Stimulated activated CD4-positive, alpha-beta T cell treated with anti-CD3 and anti-CD28 coated beads, Interleukin-1b, Interleukin-23, amount 100 ng/mL, for 4 hours (primary cell): ENCODE measurements around the gene IFT52.
A peak's percentile ranks its signal among the peaks of the same experiment; 100 is the strongest.

Experiments
- DNase-seq, 2 donors: peaks; one replicate each; pipeline ENCODE4 v3.0.0-alpha.2; 2020; ENCODE audit warnings: low read depth in 2 of 2

The IFT52 gene

DNA sequence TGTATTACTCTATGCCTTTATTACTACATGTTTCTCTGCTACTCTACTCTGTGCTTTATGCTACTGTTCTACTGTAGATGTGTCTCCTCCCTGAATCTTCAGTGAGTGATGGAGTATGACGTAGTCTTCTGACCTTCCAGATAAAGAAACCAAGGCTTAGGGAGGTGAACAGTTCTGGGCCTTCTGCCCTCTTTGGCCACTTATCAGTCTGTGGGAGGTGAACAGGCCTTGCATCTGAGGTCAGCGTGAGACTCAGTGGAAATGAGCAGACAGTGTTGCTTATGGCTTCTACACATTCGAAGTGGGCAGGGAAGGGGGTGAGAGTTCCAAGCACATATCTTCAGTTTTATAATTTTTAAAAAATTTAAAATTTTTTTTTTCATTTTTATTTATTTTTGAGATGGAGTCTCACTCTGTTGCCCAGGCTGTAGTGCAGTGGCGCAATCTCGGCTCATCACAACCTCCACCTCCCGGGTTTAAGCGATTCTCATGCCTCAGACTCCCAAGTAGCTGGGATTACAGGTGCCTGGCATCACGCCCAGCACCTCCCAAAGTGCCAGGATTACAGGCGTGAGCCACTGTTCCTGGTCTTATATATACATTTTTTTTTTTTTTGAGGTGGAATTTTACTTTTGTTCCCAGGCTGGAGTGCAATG lies 100.3 kb downstream of the IFT52 start:
- DNase-seq, result no peak

GRCh38 chr20:43691928-43692524 lies 101.3 kb downstream of the IFT52 start:
- DNase-seq, result peak; percentile 36 to 58

DNA sequence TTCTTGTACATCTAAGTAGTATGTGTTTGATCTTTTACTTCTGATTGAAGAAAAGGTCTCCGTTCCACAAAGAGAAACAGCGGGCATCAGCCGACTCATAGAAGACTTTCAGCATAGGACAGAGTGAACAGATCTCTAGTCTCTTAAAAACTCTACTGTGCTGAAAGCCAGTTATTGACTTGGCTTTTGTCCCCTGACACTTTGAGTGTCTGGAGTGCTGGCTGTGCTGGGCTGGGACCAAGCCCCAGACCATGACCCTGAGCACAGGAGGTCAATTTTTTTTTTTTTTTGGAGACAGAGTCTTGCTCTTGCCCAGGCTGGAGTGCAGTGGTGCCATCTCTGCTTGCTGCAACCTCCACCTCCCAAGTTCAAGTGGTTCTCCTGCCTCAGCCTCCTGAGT lies 104.0 kb downstream of the IFT52 start:
- DNase-seq, result no peak

DNA sequence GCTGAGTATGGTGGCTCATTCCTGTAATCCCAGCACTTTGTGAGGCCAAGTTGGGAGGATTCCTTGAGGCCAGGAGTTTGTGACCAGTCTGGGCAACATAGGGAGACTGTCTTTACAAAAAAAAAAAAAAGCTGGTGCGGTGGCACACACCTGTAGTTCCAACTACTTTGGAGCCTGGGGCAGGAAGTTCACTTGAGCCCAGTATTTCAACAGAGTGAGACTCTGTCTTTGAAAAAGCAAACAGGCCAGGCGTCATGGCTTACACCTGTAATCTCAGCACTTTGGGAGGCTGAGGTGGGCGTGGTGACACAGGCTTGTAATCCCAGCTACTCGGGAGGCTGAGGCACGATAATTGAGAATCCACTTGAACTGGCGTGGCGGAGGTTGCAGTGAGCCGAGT lies 104.8 kb downstream of the IFT52 start:
- no peak for DNase-seq
